ENCODE results near the gene SERPINA4. TPM values are rescaled to one million over a fixed set of nuclear protein-coding genes. Genes with fewer than 3 reads are reported as not detected.

Gene SERPINA4
- total and polyA plus RNA-seq, 9 of the 15 experiments (the other 6 are each of a cell fraction or from before 2014, with no cell fraction given): not detected

DNA sequence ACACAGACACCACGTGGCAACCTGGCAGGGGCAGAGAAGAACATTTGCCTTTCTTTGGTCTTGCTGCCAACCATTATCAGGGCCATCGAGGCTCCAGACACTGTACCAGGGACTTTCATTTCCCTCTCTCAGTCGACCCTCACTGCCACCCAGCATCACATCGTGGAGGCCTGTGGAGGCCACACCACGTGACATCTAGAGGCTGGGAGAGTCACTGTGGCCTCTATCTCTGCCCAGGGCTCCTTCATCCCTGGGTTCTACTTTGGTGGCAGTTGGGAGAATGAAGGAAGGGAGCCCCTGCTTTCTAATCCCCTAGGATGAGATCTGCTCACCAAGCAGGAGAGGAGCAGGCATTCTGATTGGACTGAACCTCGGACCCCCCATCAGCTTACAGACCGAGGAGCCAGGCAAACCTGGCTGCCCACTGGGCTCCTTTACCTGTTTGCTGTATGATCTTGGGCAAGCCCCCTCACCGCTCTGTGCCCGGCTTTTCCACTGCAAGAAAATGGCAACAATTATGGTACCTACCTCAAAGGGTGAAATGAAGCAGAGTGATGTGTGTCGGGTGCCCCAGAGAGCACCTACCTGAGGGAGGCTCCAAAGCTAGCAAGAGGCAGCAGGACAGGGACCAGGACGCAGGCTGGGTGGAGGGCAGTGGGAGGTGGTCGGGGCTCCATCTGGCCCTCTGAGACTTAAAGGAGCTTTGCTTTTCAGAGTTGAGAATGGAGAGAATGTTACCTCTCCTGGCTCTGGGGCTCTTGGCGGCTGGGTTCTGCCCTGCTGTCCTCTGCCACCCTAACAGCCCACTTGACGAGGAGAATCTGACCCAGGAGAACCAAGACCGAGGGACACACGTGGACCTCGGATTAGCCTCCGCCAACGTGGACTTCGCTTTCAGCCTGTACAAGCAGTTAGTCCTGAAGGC lies 52.7 kb downstream of the SERPINA4 start:
- Histone ChIP-seq H3K4me3 (no peak overlapping the region), H3K36me3 (ENCODE audit: control insufficient read depth, insufficient read depth, low read length) (no peaks in the 10 kb centered on the region), H2AFZ (ENCODE audit: low read depth, low read length) (no peak overlapping the region), H4K20me1 (replicated peaks; ENCODE audit: control insufficient read depth, insufficient read depth, low read length) (no peaks in the 10 kb centered on the region), H3K27me3 (ENCODE audit: control insufficient read depth in 2 of 2, insufficient read depth in 2 of 2, low read length in 2 of 2) (no peaks in the 10 kb centered on the region), H3K4me2 (ENCODE audit: insufficient read depth, low read length) (no peak overlapping the region), H3K27ac (ENCODE audit: extremely low read depth, low read depth, low read length) (no peak overlapping the region), H3K4me1 (replicated peaks in 1 of 2; ENCODE audit: control insufficient read depth in 2 of 2, insufficient read depth in 2 of 2, low read length in 2 of 2) (no peaks in the 10 kb centered on the region), H3K9me3 (replicated peaks; ENCODE audit: control insufficient read depth, insufficient read depth, low read depth, low read length) (no peaks in the 10 kb centered on the region), H3K9me1 (ENCODE audit: control insufficient read depth, insufficient read depth, low read length) (no peaks in the 10 kb centered on the region), H3K9ac (ENCODE audit: insufficient read depth in 1 of 2, low read depth in 2 of 2, low read length in 2 of 2) (no peak overlapping the region), H3K79me2 (ENCODE audit: control insufficient read depth, insufficient read depth, low read length) (no peaks in the 10 kb centered on the region)
- ChIA-PET CTCF (ENCODE audit: low intra/inter-chr PET ratio) (no interaction called here), POLR2A (no interaction called here)
- FAIRE-seq (no peak), ATAC-seq (no peak), DNase-seq (ENCODE audit: extremely low read depth in 1 of 4, low spot score in 3 of 4) (no peak)
- intact Hi-C loops (cut with micrococcal nuclease): no loop called here
- in situ Hi-C loops (cut with MboI): no loop called here
- BruUV-seq (replicated peaks): no TSS peak
- 1% methylated on average over 18 of the region's 20 CpGs for WGBS (ENCODE audit: insufficient coverage, low coverage, missing lambda C conversion rate)
- no peak for TF ChIP-seq HNRNPH1 (optimal IDR thresholded peaks at IDR 0.05; ENCODE audit: low read depth, low read length)
- TF ChIP-seq ZNF280B (CRISPR knock-in tag; IDR thresholded peaks at IDR 0.05): no peak
- TF ChIP-seq ZNF232 (CRISPR knock-in tag; IDR thresholded peaks at IDR 0.05): no peak
- TF ChIP-seq TRIM24 (IDR thresholded peaks at IDR 0.05): no peak
- no peak for TF ChIP-seq ZNF785 (CRISPR knock-in tag; IDR thresholded peaks at IDR 0.05)
- no peak for TF ChIP-seq POLR2AphosphoS5 (IDR thresholded peaks at IDR 0.05; ENCODE audit: control insufficient read depth, insufficient read depth, low read depth, low read length)
